NT2/D1 (cell line): ENCODE measurements around the gene AGBL4.

Experiments used
- SUZ12 ChIP-seq: IDR thresholded peaks from 2 replicates; pipeline ENCODE4 v1.6.1; 2011; ENCODE audit not compliant: insufficient read length, insufficient read depth; ENCODE audit errors: extremely low read depth
- ZNF274 ChIP-seq: IDR thresholded peaks from 2 replicates; pipeline ENCODE4 v1.6.1; 2011; ENCODE audit warnings: mild to moderate bottlenecking, low read depth, low read length

GRCh38 chr1:49086327-49086726 lies 937.4 kb downstream of the AGBL4 start:
- TF ChIP-seq SUZ12 (no peak), ZNF274 (no peak)
